Gastroesophageal sphincter (tissue), 4 donors: ENCODE data around the gene FOXK2. TPM values are rescaled to one million over a fixed set of nuclear protein-coding genes. Genes with fewer than 3 reads are reported as not detected.

Experiments used
- ATAC-seq: fragments of 150-250 bp; one replicate; pipeline ENCODE4 v1.9.1; 2016; ENCODE audit warnings: mild to moderate bottlenecking, moderate library complexity
- H3K27ac ChIP-seq, 4 donors: fragments of 200-600 bp; sonication (generic) in 3 of 4; 1 replicate in 3 of 4; 2 replicates in 1 of 4; pipeline ENCODE4 v1.5.1; 2016 to 2019
- H3K27me3 ChIP-seq: fragments of 200-600 bp; sonication (generic); one replicate; pipeline ENCODE4 v1.5.1; 2019
- H3K36me3 ChIP-seq, 2 donors: fragments of 200-600 bp; sonication (generic); one replicate each; pipeline ENCODE4 v1.5.1; 2019; ENCODE audit warnings: control low read depth in 1 of 2
- H3K4me1 ChIP-seq, 3 donors: fragments of 200-600 bp; sonication (generic); 1 replicate in 2 of 3; 2 replicates in 1 of 3; pipeline ENCODE4 v1.5.1; 2016 to 2019; ENCODE audit warnings: control low read depth in 2 of 3
- H3K4me3 ChIP-seq, 2 donors: fragments of 200-600 bp; sonication (generic); one replicate each; pipeline ENCODE4 v1.5.1; 2019; ENCODE audit warnings: mild to moderate bottlenecking in 1 of 2, moderate library complexity in 1 of 2
- H3K9me3 ChIP-seq, 3 donors: fragments of 200-600 bp; sonication (generic); one replicate each; pipeline ENCODE4 v1.5.1; 2017 to 2019; ENCODE audit warnings: control low read depth in 2 of 3
- CTCF ChIP-seq, 4 experiments: fragments of 200-600 bp in 2 of 4; fragments of 450-650 bp in 2 of 4; sonication (generic) in 1 of 4; IDR thresholded peaks; one replicate each; pipeline ENCODE4 v1.5.1; 2017 to 2019; ENCODE audit warnings: antibody characterized with exemption in 4 of 4, mild to moderate bottlenecking in 2 of 4, moderate library complexity in 2 of 4
- EP300 ChIP-seq: sonication (generic); formaldehyde crosslinking; IDR thresholded peaks from one replicate; pipeline ENCODE4 v1.6.1; 2017; ENCODE audit warnings: antibody characterized with exemption, mild to moderate bottlenecking
- POLR2A ChIP-seq, 2 donors: fragments of 450-650 bp; IDR thresholded peaks; one replicate each; pipeline ENCODE4 v1.6.1; 2017; ENCODE audit warnings: antibody characterized with exemption in 2 of 2, mild to moderate bottlenecking in 2 of 2, moderate library complexity in 1 of 2
- POLR2AphosphoS5 ChIP-seq: sonication (generic); formaldehyde crosslinking; IDR thresholded peaks from one replicate; pipeline ENCODE4 v1.6.1; 2017; ENCODE audit warnings: antibody characterized with exemption
- WGBS, 2 donors: methylation state at CpG; one replicate each; pipeline ENCODE4 v1.1.5; 2018; ENCODE audit warnings: low coverage in 1 of 2; 5-methylcytosine and 5-hydroxymethylcytosine counted together
- total RNA-seq, 4 donors: library from RNA; depleted of rRNA; stranded (reverse); fragments of >200 nt; gene quantifications; one replicate each; pipeline ENCODE4 v1.1.0, GENCODE V29; 2016

Gene FOXK2
- total RNA-seq, 4 donors from 2014 or later = 35.1 to 63.4 (median 52.6) TPM

GRCh38 chr17:82632451-82632850, 112.9 kb downstream of the FOXK2 start:
- TF ChIP-seq EP300 (no peak), CTCF (IDR thresholded peaks at IDR 0.05) (no peak), POLR2A (IDR thresholded peaks at IDR 0.05) (no peak), POLR2AphosphoS5 (no peak)
- no peak for ATAC-seq
- 100% methylated on average over 1 to 7 of the region's 8 CpGs for WGBS, 2 donors
- H3K36me3 ChIP-seq = peaks cover 0 to 67% of the 10 kb centered on the region in 2 donors
- no peak overlapping the region for H3K4me3 ChIP-seq
- no peaks in the 10 kb centered on the region for H3K27me3 ChIP-seq
- H3K9me3 ChIP-seq = no peaks in the 10 kb centered on the region
- no peaks in the 10 kb centered on the region for H3K4me1 ChIP-seq
- H3K27ac ChIP-seq = no peak overlapping the region

GRCh38 chr17:82633343-82633742, 113.8 kb downstream of the FOXK2 start:
- no peak overlapping the region for H3K4me3 ChIP-seq
- H3K27ac ChIP-seq = no peak overlapping the region
- H3K27me3 ChIP-seq = no peaks in the 10 kb centered on the region
- H3K36me3 ChIP-seq = peaks cover 0 to 62% of the 10 kb centered on the region in 2 donors
- no peaks in the 10 kb centered on the region for H3K9me3 ChIP-seq
- no peak for TF ChIP-seq CTCF (IDR thresholded peaks at IDR 0.05)
- TF ChIP-seq POLR2AphosphoS5 = no peak
- no peak for TF ChIP-seq EP300
- no peak for TF ChIP-seq POLR2A (IDR thresholded peaks at IDR 0.05)
- ATAC-seq = no peak
- no peaks in the 10 kb centered on the region for H3K4me1 ChIP-seq

- H3K9me3 ChIP-seq = no peaks in the 10 kb centered on the region
- ATAC-seq = no peak
- H3K4me1 ChIP-seq = peaks cover 0 to 22% (median 0%) of the 10 kb centered on the region in 3 donors
- H3K36me3 ChIP-seq = peaks cover 0 to 63% of the 10 kb centered on the region in 2 donors
- 66 to 79% methylated on average over 13 to 15 of the region's 16 CpGs for WGBS, 2 donors
- H3K4me3 ChIP-seq = no peak overlapping the region
- no peaks in the 10 kb centered on the region for H3K27me3 ChIP-seq
- TF ChIP-seq EP300 (no peak), POLR2AphosphoS5 (no peak), CTCF (IDR thresholded peaks at IDR 0.05) (no peak), POLR2A (IDR thresholded peaks at IDR 0.05) (no peak)
- H3K27ac ChIP-seq = no peak overlapping the region
These were observed 117.4 kb downstream of the FOXK2 start for GRCh38 chr17:82636626-82637598.

GRCh38 chr17:82638183-82638773, 118.7 kb downstream of the FOXK2 start:
- Histone ChIP-seq H3K4me1 (peaks cover 0 to 25% (median 0%) of the 10 kb centered on the region in 3 donors), H3K4me3 (no peak overlapping the region), H3K27me3 (no peaks in the 10 kb centered on the region), H3K9me3 (no peaks in the 10 kb centered on the region), H3K27ac (no peak overlapping the region), H3K36me3 (peaks cover 0 to 71% of the 10 kb centered on the region in 2 donors)
- no peak for ATAC-seq
- 45 to 77% methylated on average over 3 to 5 of the region's 5 CpGs for WGBS, 2 donors
- TF ChIP-seq EP300 = no peak
- no peak for TF ChIP-seq POLR2AphosphoS5
- TF ChIP-seq CTCF (IDR thresholded peaks at IDR 0.05) = no peak
- no peak for TF ChIP-seq POLR2A (IDR thresholded peaks at IDR 0.05)
